Glomerular visceral epithelial cell (primary cell): ENCODE results near the gene FOXS1.
"Not testable (repeated sequence)": the region's sequence is repeated elsewhere in the genome, so short reads cannot be mapped to it uniquely, and the experiment has no call there.

Source experiments
- DNase-seq: peaks from one replicate; pipeline ENCODE4 v3.0.0-alpha.2; 2016; ENCODE audit errors: extremely low spot score

Gene FOXS1

GRCh38 chr20:31840906-31841816 lies 4.2 kb downstream of the FOXS1 start:
- no peak for DNase-seq

GRCh38 chr20:31839782-31840487 lies 5.5 kb downstream of the FOXS1 start:
- peak; percentile 88 for DNase-seq

DNA sequence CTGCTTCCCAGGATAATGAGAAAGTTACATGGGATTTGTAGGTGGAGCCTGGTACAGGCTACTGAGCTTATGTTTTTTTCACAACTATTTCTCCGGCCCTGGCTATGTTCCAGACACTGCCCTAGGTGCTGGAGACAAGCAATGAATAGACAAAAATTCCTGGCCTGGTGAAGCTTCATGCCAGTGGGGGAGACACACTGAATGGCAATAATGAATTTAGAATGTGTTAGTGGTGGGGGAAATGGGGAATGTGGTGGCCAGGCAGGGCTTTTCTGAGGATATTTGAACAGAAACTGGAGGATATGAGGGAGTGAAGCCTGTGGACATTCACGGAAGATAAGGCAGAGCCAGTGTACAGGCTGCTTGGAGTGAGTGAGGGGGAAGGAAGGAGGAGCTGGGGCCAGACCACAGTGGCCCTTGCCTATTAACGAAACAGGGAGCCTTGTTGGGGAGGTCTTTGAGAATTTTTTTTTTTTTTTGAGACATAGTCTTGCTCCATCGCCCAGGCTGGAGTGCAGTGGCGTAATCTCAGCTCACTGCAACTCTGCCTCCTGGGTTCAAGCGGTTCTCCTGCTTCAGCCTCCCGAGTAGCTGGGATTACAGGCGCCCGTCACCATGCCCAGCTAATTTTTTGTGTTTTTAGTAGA lies 6.6 kb downstream of the FOXS1 start:
- DNase-seq: peak; percentile 88

DNA sequence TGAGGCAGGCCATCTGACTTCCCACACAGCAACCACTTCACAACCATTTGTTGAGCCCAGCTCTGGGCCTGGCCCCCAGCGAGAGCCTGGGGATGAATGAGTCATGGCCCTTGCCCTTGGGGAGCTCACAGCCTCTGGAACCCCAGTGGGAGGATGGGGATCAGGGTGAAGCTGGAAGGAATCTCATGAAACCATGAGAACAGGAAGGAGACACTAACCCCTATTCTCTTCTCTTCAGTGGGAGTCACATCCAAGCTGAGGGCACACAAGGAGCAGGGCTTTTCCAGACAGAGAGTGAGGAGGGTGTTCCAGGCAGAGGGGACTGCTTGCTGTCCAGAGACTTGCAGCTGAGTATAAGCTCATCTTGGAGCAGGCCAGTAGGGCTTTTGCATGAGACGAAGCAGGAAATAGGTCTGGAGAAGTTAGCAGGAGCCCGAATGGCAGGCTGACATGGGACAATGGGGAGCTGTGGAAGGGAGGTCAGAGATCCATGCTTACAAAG lies 7.5 kb downstream of the FOXS1 start:
- DNase-seq: peak; percentile 89

GRCh38 chr20:31836853-31837608 lies 8.4 kb downstream of the FOXS1 start:
- DNase-seq: peak; percentile 72

DNA sequence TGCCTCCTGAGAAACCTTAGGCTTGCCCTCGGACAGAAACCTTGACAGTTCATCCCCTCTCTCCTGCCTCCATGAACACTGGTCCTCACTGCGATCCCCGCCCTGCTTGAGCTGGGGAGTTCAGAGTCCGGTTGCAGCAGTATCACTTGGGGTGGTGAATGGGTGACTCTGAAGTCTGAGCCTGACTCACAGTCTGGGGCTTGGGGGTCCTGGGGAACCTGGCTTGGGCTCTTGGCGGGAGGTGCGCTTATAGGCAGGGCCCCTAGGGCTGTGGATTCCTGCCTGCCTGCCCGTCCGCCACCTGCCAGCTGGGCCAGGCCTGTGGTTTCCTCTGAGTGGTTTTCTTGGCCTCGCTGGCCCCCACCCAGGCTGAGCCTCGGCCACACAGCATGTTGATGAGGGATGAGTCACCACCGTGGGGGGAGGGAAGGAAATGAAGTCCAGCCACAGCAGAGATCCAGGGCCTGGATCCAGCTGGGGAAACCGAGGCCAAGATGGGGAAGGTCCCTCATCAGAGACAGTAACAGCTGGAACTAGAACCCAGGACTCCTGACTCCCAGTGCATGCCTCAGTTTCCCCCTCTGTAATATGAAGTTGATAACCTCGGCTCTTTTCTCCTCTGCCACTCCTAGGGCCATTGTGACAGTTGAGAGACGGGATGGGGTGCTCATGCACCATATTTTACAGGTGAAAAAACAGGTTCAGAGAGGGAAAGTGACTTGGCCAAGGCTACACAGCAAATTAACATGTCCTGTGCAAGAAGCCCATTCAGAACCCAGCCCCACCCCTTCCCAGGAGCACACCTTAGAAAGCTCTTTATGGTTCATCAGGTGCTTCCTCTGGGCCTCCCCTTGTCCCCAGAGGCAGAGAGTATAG lies 9.2 kb downstream of the FOXS1 start:
- peak; percentile 100 for DNase-seq

GRCh38 chr20:31835554-31835953 lies 9.8 kb downstream of the FOXS1 start:
- DNase-seq: no peak

GRCh38 chr20:31833931-31834521 lies 11.4 kb downstream of the FOXS1 start:
- no peak for DNase-seq

GRCh38 chr20:31833130-31833930 lies 12.1 kb downstream of the FOXS1 start:
- peak; percentile 65 for DNase-seq

- DNase-seq: no peak
Measured at GRCh38 chr20:31831771-31832306, 13.6 kb downstream of the FOXS1 start.

DNA sequence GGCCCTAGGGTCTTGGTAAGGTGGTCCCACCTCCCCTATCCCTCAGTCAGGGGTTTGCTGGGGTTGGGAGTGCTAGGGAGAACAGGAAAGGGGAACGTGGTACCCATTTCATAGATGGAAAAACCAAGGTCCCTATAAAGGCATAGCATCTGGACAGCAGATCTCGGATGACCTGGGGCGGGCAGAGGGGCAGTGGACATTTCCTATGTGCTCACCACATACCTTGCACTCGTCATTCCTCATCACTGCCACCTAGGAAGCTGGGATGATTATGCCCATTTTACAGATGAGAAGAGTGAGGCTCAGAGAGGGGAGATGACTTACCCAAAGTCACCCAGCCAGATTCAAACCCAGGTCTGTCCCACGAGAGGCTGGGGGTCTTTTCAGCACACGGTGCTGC lies 14.2 kb downstream of the FOXS1 start:
- no peak for DNase-seq

- DNase-seq: no peak
Measured at GRCh38 chr20:31830406-31830981, 14.9 kb downstream of the FOXS1 start.

DNA sequence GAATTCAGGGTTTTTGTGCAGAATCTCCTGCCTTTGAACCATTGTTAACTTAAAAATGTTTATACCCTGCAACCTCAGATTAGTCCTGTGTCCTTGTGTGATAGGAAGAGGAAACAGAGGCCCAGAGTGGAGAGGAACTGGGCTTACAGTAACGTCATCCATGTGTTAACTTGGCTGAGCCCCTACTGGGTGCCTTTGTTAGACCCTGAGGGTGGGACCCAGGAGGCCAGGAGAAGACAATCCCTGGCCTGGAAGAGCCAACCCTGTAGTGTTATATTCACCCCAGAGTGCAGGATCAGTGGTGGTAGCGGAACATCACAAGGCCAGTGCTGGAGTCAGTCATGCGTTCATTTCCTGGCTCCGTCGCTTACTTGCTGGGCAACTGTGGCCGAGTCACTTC lies 15.7 kb downstream of the FOXS1 start:
- DNase-seq: no peak

- not testable (repeated sequence) for DNase-seq
Measured at GRCh38 chr20:31828016-31828415, 17.4 kb downstream of the FOXS1 start.

- DNase-seq: no peak
Measured at GRCh38 chr20:31827059-31827458, 18.3 kb downstream of the FOXS1 start.

DNA sequence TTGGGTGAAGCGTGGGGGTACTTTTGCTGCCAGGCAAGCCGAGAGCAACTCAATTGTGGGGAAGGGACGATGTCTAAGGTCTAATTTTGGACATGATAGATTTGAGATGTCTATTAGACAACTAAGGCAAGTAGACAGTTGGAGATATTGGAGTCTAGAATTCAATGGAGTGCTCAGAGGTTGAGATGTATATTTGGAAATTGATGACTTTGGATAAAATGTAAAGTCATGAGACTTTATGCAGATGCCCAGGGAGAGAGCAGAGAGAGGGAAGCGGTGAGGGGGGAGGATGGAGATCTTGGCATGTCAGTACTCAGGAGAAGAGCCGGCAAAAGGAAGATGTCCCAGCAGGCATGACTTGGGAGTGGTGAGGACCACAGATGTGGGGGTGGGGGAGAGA lies 19.3 kb downstream of the FOXS1 start:
- DNase-seq: no peak

DNA sequence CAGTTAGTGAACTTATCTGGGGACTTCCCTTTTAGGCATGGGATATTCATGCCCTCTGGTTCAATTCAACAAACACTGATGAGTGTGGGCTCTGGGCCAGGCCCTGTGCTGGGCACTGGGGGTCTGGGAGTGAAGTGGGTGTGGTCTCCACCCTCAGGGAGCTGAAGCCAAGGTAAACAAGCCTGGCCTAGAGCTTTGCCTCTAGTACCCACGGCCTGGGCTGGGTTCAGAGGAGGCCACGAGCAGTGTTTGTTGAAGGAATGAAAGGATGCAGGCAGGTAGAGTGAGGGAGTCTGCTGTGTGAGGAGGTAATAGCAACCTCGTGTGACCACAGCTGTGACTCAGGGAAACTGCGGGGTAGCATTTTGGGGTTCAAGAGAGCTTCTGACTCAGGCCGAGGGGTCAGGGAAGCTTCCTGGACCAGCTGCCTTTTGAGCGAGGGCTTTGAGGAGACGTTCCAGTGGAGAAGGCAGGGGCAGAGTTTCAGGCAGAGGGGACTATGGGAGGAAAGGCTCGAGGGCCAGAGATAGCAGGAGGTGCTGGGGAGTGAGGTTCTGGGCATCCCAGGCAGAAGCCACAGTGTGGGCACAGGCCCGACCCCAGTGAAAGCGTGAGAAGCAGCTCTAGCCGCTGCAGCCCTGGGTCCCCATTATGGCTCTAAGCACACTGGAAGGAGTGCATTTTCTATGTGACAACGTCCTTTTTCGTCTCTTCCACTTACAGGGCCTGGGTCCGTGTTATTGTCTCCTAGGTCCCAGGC lies 20.7 kb downstream of the FOXS1 start:
- DNase-seq: no peak

DNA sequence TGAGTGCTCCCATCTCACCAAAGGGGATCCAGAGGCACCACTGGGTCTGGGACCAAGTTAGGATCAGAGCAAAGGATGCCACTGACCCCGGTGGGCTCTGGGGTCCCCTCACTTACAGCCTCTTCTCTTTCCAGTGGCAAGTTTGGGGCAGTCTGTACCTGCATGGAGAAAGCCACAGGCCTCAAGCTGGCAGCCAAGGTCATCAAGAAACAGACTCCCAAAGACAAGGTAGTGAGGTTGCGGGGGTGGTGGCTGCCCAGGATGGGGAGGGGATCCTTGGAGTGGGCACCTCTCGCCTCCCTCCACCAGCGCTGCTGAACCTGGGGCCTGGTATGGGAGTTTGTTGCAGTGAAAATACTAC lies 21.3 kb downstream of the FOXS1 start:
- no peak for DNase-seq
